Left lung (tissue), 10 donors: ENCODE results near the gene FAM13A. TPM values are rescaled to one million over a fixed set of nuclear protein-coding genes. Genes with fewer than 3 reads are reported as not detected.
A peak's percentile ranks its signal among the peaks of the same experiment; 100 is the strongest.

Source experiments
- ATAC-seq: fragments of 200-7000 bp; cut with Tn5 transposase; one replicate; pipeline ENCODE4 v1.9.1; 2020; ENCODE audit warnings: moderate library complexity
- DNase-seq, 4 donors: peaks; one replicate each; pipeline ENCODE4 v3.0.0-alpha.2; 2013 to 2020
- H3K27ac ChIP-seq, 2 donors: fragments of 200-600 bp; sonication (generic) in 1 of 2; one replicate each; pipeline versions ENCODE4 v1.5.0 to v1.8.0; 2020 to 2021
- H3K27me3 ChIP-seq, 2 donors: fragments of 200-600 bp; sonication (generic) in 1 of 2; one replicate each; pipeline versions ENCODE4 v1.5.0 to v1.8.0; 2020 to 2021
- H3K36me3 ChIP-seq, 2 donors: fragments of 200-600 bp; sonication (generic) in 1 of 2; one replicate each; pipeline versions ENCODE4 v1.5.0 to v1.8.0; 2020 to 2021
- H3K4me1 ChIP-seq, 2 donors: fragments of 200-600 bp; one replicate each; pipeline ENCODE4 v1.8.0; 2021
- H3K4me3 ChIP-seq, 2 donors: fragments of 200-600 bp; sonication (generic) in 1 of 2; one replicate each; pipeline versions ENCODE4 v1.5.0 to v1.8.0; 2020 to 2021; ENCODE audit warnings: mild to moderate bottlenecking in 1 of 2
- H3K9me3 ChIP-seq, 2 donors: fragments of 200-600 bp; sonication (generic) in 1 of 2; one replicate each; pipeline versions ENCODE4 v1.5.0 to v1.8.0; 2020 to 2021
- CTCF ChIP-seq, 2 donors: fragments of 200-600 bp; sonication (generic) in 1 of 2; IDR thresholded peaks; one replicate each; pipeline versions ENCODE4 v1.5.0 to v1.8.0; 2021; ENCODE audit warnings: antibody characterized with exemption in 2 of 2
- intact Hi-C, 2 donors: fragments of 100-400 bp; cut with DNase I; formaldehyde crosslinking; loops; one replicate each; pipeline versions ENCODE4 v1.11.2 to v1.14.2; 2022
- polyA plus RNA-seq, 6 donors: library from polyadenylated mRNA; unstranded; fragments of 120-200 nt; gene quantifications; one replicate each; pipeline ENCODE4 v1.2.1, GENCODE V29; 2013; ENCODE audit not compliant: insufficient read length in 6 of 6
- total RNA-seq, 2 donors: library from RNA; stranded (reverse); fragmentation: NEBNext Ultra II Directional; extraction: Animal tissue kit (Norgen Biotek cat#: 25700); gene quantifications; one replicate each; pipeline ENCODE4 v1.2.1, GENCODE V29; 2021
- donor health status: DM: no; HTN: yes; CAD: no.
- donor health status: DM: no; HTN: no; CAD: no.

Gene FAM13A
- total and polyA plus RNA-seq, 8 donors: 22.2 to 69.5 (median 52.2) TPM

GRCh38 chr4:88962396-88962795 lies 94.6 kb downstream of the FAM13A start:
- no peak for TF ChIP-seq CTCF (IDR thresholded peaks at IDR 0.05)
- DNase-seq (no peak), ATAC-seq (no peak)
- Histone ChIP-seq H3K27ac (no peak overlapping the region), H3K4me1 (peaks cover 7 to 67% of the 10 kb centered on the region in 2 donors), H3K9me3 (no peaks in the 10 kb centered on the region), H3K27me3 (no peaks in the 10 kb centered on the region), H3K36me3 (no peaks in the 10 kb centered on the region), H3K4me3 (no peak overlapping the region)
- intact Hi-C loops: no loop called here

GRCh38 chr4:88960576-88960975 lies 96.4 kb downstream of the FAM13A start:
- Histone ChIP-seq H3K27ac (peak overlapping the region; percentile 4 to 86), H3K9me3 (no peaks in the 10 kb centered on the region), H3K27me3 (no peaks in the 10 kb centered on the region), H3K4me1 (peaks cover 7 to 80% of the 10 kb centered on the region in 2 donors), H3K36me3 (no peaks in the 10 kb centered on the region), H3K4me3 (no peak overlapping the region)
- no peak for TF ChIP-seq CTCF (IDR thresholded peaks at IDR 0.05)
- intact Hi-C loops: no loop called here
- ATAC-seq (no peak), DNase-seq (no peak)

GRCh38 chr4:88958080-88958479 lies 98.9 kb downstream of the FAM13A start:
- Histone ChIP-seq H3K36me3 (no peaks in the 10 kb centered on the region), H3K4me1 (peaks cover 0 to 64% of the 10 kb centered on the region in 2 donors), H3K9me3 (no peaks in the 10 kb centered on the region), H3K4me3 (no peak overlapping the region), H3K27me3 (no peaks in the 10 kb centered on the region), H3K27ac (peak overlapping the region in 1 of 2 donors; percentile 57)
- no peak for DNase-seq
- no peak for TF ChIP-seq CTCF (IDR thresholded peaks at IDR 0.05)
- intact Hi-C loops: no loop called here
- ATAC-seq: peak; percentile 61

- Histone ChIP-seq H3K36me3 (no peaks in the 10 kb centered on the region), H3K4me3 (no peak overlapping the region), H3K9me3 (no peaks in the 10 kb centered on the region), H3K27me3 (no peaks in the 10 kb centered on the region), H3K4me1 (peaks cover 0 to 59% of the 10 kb centered on the region in 2 donors), H3K27ac (peak overlapping the region in 1 of 2 donors; percentile 57)
- no peak for TF ChIP-seq CTCF (IDR thresholded peaks at IDR 0.05)
- ATAC-seq (peak; percentile 62), DNase-seq (no peak)
- intact Hi-C loops: no loop called here
These were observed 99.4 kb downstream of the FAM13A start for GRCh38 chr4:88957570-88957969.

GRCh38 chr4:88955580-88956380 lies 101.2 kb downstream of the FAM13A start:
- no peak for TF ChIP-seq CTCF (IDR thresholded peaks at IDR 0.05)
- DNase-seq: no peak

More at GRCh38 chr4:88955580-88956380, 101.2 kb downstream of the FAM13A start:
- Histone ChIP-seq H3K4me1 (peaks cover 0 to 48% of the 10 kb centered on the region in 2 donors), H3K36me3 (no peaks in the 10 kb centered on the region), H3K27me3 (no peaks in the 10 kb centered on the region), H3K27ac (no peak overlapping the region), H3K4me3 (no peak overlapping the region), H3K9me3 (no peaks in the 10 kb centered on the region)
- no peak for ATAC-seq
- intact Hi-C loops: no loop called here
